Uterus (tissue), 4 donors: ENCODE measurements around the gene PPFIA3. TPM values are rescaled to one million over a fixed set of nuclear protein-coding genes. Genes with fewer than 3 reads are reported as not detected.
A peak's percentile ranks its signal among the peaks of the same experiment; 100 is the strongest.
"Not testable (repeated sequence)": the region's sequence is repeated elsewhere in the genome, so short reads cannot be mapped to it uniquely, and the experiment has no call there.

Experiments
- DNase-seq, 2 donors: peaks; one replicate each; pipeline ENCODE4 v3.0.0-alpha.2; 2019 to 2020
- H3K27ac ChIP-seq, 2 donors: fragments of 200-600 bp; sonication (generic); 1 replicate in 1 of 2; 2 replicates in 1 of 2; pipeline ENCODE4 v1.5.1; 2016 to 2018
- H3K27me3 ChIP-seq, 2 donors: fragments of 200-600 bp; sonication (generic); one replicate each; pipeline ENCODE4 v1.5.1; 2018 to 2019; ENCODE audit warnings: control low read depth in 1 of 2
- H3K36me3 ChIP-seq, 2 donors: fragments of 200-600 bp; sonication (generic); one replicate each; pipeline ENCODE4 v1.5.1; 2019; ENCODE audit warnings: control low read depth in 1 of 2
- H3K4me1 ChIP-seq, 2 donors: fragments of 200-600 bp; sonication (generic); one replicate each; pipeline ENCODE4 v1.5.1; 2018 to 2019; ENCODE audit warnings: control low read depth in 1 of 2
- H3K4me3 ChIP-seq, 2 donors: fragments of 200-600 bp; sonication (generic); 1 replicate in 1 of 2; 2 replicates in 1 of 2; pipeline ENCODE4 v1.5.1; 2018 to 2019; ENCODE audit warnings: mild to moderate bottlenecking in 1 of 2
- H3K9me3 ChIP-seq, 2 donors: fragments of 200-600 bp; sonication (generic); one replicate each; pipeline ENCODE4 v1.5.1; 2019; ENCODE audit warnings: control low read depth in 1 of 2
- CTCF ChIP-seq, 4 experiments: fragments of 200-600 bp in 2 of 4; fragments of 450-650 bp in 2 of 4; sonication (generic) in 2 of 4; IDR thresholded peaks; one replicate each; pipeline ENCODE4 v1.5.1; 2016 to 2019; ENCODE audit warnings: antibody characterized with exemption in 4 of 4, mild to moderate bottlenecking in 2 of 4, moderate library complexity in 1 of 4
- POLR2A ChIP-seq, 2 donors: fragments of 450-650 bp; IDR thresholded peaks; one replicate each; pipeline ENCODE4 v1.6.1; 2016; ENCODE audit warnings: antibody characterized with exemption in 2 of 2, mild to moderate bottlenecking in 1 of 2, moderate library complexity in 1 of 2
- intact Hi-C: fragments of 100-400 bp; cut with DNase I; formaldehyde crosslinking; loops from one replicate; pipeline ENCODE4 v1.15.1; 2023; ENCODE audit warnings: low total_unique reads
- total RNA-seq, 4 donors: library from RNA; depleted of rRNA in 3 of 4; stranded (reverse); fragments of >200 nt in 3 of 4; gene quantifications; one replicate each; pipeline versions ENCODE4 v1.1.0 to v1.2.4, GENCODE V29; 2014 to 2023
- donor health status: DM: yes; HTN: yes; CAD: no.

Gene PPFIA3
- total RNA-seq, 4 donors from 2014 or later: 0.51 to 8.3 (median 7.4) TPM; not detected in 1

- H3K9me3 ChIP-seq: no peaks in the 10 kb centered on the region
- no peaks in the 10 kb centered on the region for H3K36me3 ChIP-seq
- no peaks in the 10 kb centered on the region for H3K27me3 ChIP-seq
- TF ChIP-seq CTCF (IDR thresholded peaks at IDR 0.05): no peak
- TF ChIP-seq POLR2A (IDR thresholded peaks at IDR 0.05): no peak
- intact Hi-C loops: loop anchor here (10.0 kb wide), 1 partner anchor 46 kb away; no protein-coding TSS in a partner anchor
- DNase-seq: no peak
- no peak overlapping the region for H3K4me3 ChIP-seq
- no peaks in the 10 kb centered on the region for H3K4me1 ChIP-seq
- no peak overlapping the region for H3K27ac ChIP-seq
These were observed 21.6 kb downstream of the PPFIA3 start for GRCh38 chr19:49140951-49141350.

- Histone ChIP-seq H3K27me3 (no peaks in the 10 kb centered on the region), H3K27ac (no peak overlapping the region), H3K4me3 (no peak overlapping the region), H3K4me1 (no peaks in the 10 kb centered on the region), H3K36me3 (no peaks in the 10 kb centered on the region), H3K9me3 (no peaks in the 10 kb centered on the region)
- intact Hi-C loops: loop anchor here (10.0 kb wide), 1 partner anchor 47 kb away; no protein-coding TSS in a partner anchor
- no peak for DNase-seq
- TF ChIP-seq POLR2A (IDR thresholded peaks at IDR 0.05) (no peak), CTCF (IDR thresholded peaks at IDR 0.05) (no peak)
These were observed 22.0 kb downstream of the PPFIA3 start for GRCh38 chr19:49141352-49141751.

- H3K4me1 ChIP-seq: no peaks in the 10 kb centered on the region
- no peaks in the 10 kb centered on the region for H3K9me3 ChIP-seq
- DNase-seq: peak; percentile 73 to 84
- TF ChIP-seq CTCF (IDR thresholded peaks at IDR 0.05) (peak in 1 of 4 experiments; percentile 15), POLR2A (IDR thresholded peaks at IDR 0.05) (peak in 1 of 2 donors; percentile 32)
- intact Hi-C loops: loop anchor here (10.0 kb wide), 1 partner anchor 48 kb away; no protein-coding TSS in a partner anchor
- H3K27me3 ChIP-seq: no peaks in the 10 kb centered on the region
- H3K27ac ChIP-seq: no peak overlapping the region
- no peaks in the 10 kb centered on the region for H3K36me3 ChIP-seq
- H3K4me3 ChIP-seq: peak overlapping the region; percentile 24 to 26
These were observed 23.6 kb downstream of the PPFIA3 start for GRCh38 chr19:49142866-49143335.

- TF ChIP-seq CTCF (IDR thresholded peaks at IDR 0.05): peak; percentile 73 to 79 (median 76)
- no peak for TF ChIP-seq POLR2A (IDR thresholded peaks at IDR 0.05)
- Histone ChIP-seq H3K27me3 (no peaks in the 10 kb centered on the region), H3K4me1 (peaks cover 0 to 11% of the 10 kb centered on the region in 2 donors), H3K9me3 (no peaks in the 10 kb centered on the region), H3K27ac (no peak overlapping the region), H3K36me3 (no peaks in the 10 kb centered on the region), H3K4me3 (no peak overlapping the region)
- peak; percentile 67 to 68 for DNase-seq
- intact Hi-C loops: loop anchor here (10.0 kb wide), 1 partner anchor 51 kb away; no protein-coding TSS in a partner anchor
These were observed 26.4 kb downstream of the PPFIA3 start for GRCh38 chr19:49145573-49146407.

GRCh38 chr19:49146408-49146770 is 27.0 kb downstream of the PPFIA3 start:
- H3K27ac ChIP-seq: not testable (repeated sequence)

More at GRCh38 chr19:49146408-49146770, 27.0 kb downstream of the PPFIA3 start:
- not testable (repeated sequence) for H3K36me3 ChIP-seq, H3K9me3 ChIP-seq, H3K27me3 ChIP-seq, H3K4me3 ChIP-seq
- intact Hi-C loops: loop anchor here (10.0 kb wide), 1 partner anchor 52 kb away; no protein-coding TSS in a partner anchor
- peaks cover 0 to 11% of the 10 kb centered on the region in 2 donors for H3K4me1 ChIP-seq
- DNase-seq: peak in 1 of 2 donors; percentile 13
